OCI-M1 (cell line): ENCODE data around the gene CAD.

Source experiments
- DNase-seq: peaks from one replicate; lab custom pipeline; 2025; lab: John Stamatoyannopoulos, UW

CAD gene

GRCh38 chr2:27225526-27225925 lies 8.4 kb downstream of the CAD start:
- no peak for DNase-seq

GRCh38 chr2:27227501-27227900 lies 10.3 kb downstream of the CAD start:
- no peak for DNase-seq

- no peak for DNase-seq
Observed at GRCh38 chr2:27231921-27232320, 14.8 kb downstream of the CAD start.

- no peak for DNase-seq
Observed at GRCh38 chr2:27233341-27233740, 16.2 kb downstream of the CAD start.

- no peak for DNase-seq
Observed at GRCh38 chr2:27236136-27236535, 19.0 kb downstream of the CAD start.

- no peak for DNase-seq
Observed at GRCh38 chr2:27236626-27237025, 19.5 kb downstream of the CAD start.

GRCh38 chr2:27237341-27237945 lies 20.3 kb downstream of the CAD start:
- DNase-seq = no peak

- no peak for DNase-seq
Observed at GRCh38 chr2:27238976-27239375, 21.8 kb downstream of the CAD start.

GRCh38 chr2:27240406-27240805 lies 23.2 kb downstream of the CAD start:
- DNase-seq = no peak

- no peak for DNase-seq
Observed at GRCh38 chr2:27241761-27242613, 24.8 kb downstream of the CAD start.

GRCh38 chr2:27242614-27242951 lies 25.4 kb downstream of the CAD start:
- DNase-seq = no peak

GRCh38 chr2:27243391-27244130 lies 26.4 kb downstream of the CAD start:
- DNase-seq = no peak

- DNase-seq = no peak
Observed at GRCh38 chr2:27245116-27245515, 27.9 kb downstream of the CAD start.

GRCh38 chr2:27245626-27246025 lies 28.5 kb downstream of the CAD start:
- DNase-seq = no peak

GRCh38 chr2:27247893-27248292 lies 30.7 kb downstream of the CAD start:
- no peak for DNase-seq

- no peak for DNase-seq
Observed at GRCh38 chr2:27249159-27249890, 32.2 kb downstream of the CAD start.

- DNase-seq = peak; percentile 91
Observed at GRCh38 chr2:27249891-27250651, 32.9 kb downstream of the CAD start.

- DNase-seq = no peak
Observed at GRCh38 chr2:27250652-27251379, 33.6 kb downstream of the CAD start.

GRCh38 chr2:27251766-27252165 lies 34.6 kb downstream of the CAD start:
- no peak for DNase-seq

GRCh38 chr2:27255187-27255586 lies 38.0 kb downstream of the CAD start:
- DNase-seq = peak; percentile 39

- no peak for DNase-seq
Observed at GRCh38 chr2:27255660-27256059, 38.5 kb downstream of the CAD start.
